NCI-H1694 treated with DMSO at 0.1 percent for 48 hours (cell line): Measurements from ENCODE around the gene MRGPRX4.

Source experiments
- DNase-seq: peaks from one replicate; lab custom pipeline; 2025; lab: John Stamatoyannopoulos, UW

MRGPRX4 gene

GRCh38 chr11:18209058-18209457 is 36.4 kb downstream of the MRGPRX4 start:
- no peak for DNase-seq

- no peak for DNase-seq
These were observed 48.7 kb downstream of the MRGPRX4 start for GRCh38 chr11:18221274-18221876.

GRCh38 chr11:18222814-18223421 is 50.3 kb downstream of the MRGPRX4 start:
- no peak for DNase-seq
